GM19351 (cell line): ENCODE data around the gene ARPP19.
"Not testable (repeated sequence)": the region's sequence is repeated elsewhere in the genome, so short reads cannot be mapped to it uniquely, and the experiment has no call there.

ENCODE experiments used
- ATAC-seq: cut with Tn5 transposase; IDR thresholded peaks from one replicate; pipeline ENCODE4 v1.9.1; 2021; ENCODE audit warnings: mild to moderate bottlenecking, moderate library complexity; ENCODE audit not compliant: unreplicated experiment

ARPP19 gene

GRCh38 chr15:52551762-52552161 lies 17.1 kb downstream of the ARPP19 start:
- ATAC-seq: no peak

- ATAC-seq: not testable (repeated sequence)
Observed at GRCh38 chr15:52551186-52551585, 17.6 kb downstream of the ARPP19 start.

GRCh38 chr15:52546031-52546751 lies 22.6 kb downstream of the ARPP19 start:
- ATAC-seq: no peak

GRCh38 chr15:52540374-52541012 lies 28.3 kb downstream of the ARPP19 start:
- ATAC-seq: no peak

GRCh38 chr15:52537459-52537858 lies 31.4 kb downstream of the ARPP19 start:
- ATAC-seq: no peak

- ATAC-seq: no peak
Observed at GRCh38 chr15:52532427-52532826, 36.4 kb downstream of the ARPP19 start.

- ATAC-seq: no peak
Observed at GRCh38 chr15:52529940-52530339, 38.9 kb downstream of the ARPP19 start.

GRCh38 chr15:52529341-52529924 lies 39.4 kb downstream of the ARPP19 start:
- no peak for ATAC-seq

- ATAC-seq: peak; percentile 78
Observed at GRCh38 chr15:52528564-52529340, 40.1 kb downstream of the ARPP19 start, which contains the start of gene MYO5A. MYO5A (minus strand) TSS chr15:52528880; CDS start chr15:52528806, 74 bp downstream.

GRCh38 chr15:52527911-52528563 lies 40.8 kb downstream of the ARPP19 start:
- peak; percentile 17 for ATAC-seq

GRCh38 chr15:52527196-52527910 lies 41.5 kb downstream of the ARPP19 start:
- ATAC-seq: no peak

GRCh38 chr15:52524223-52525136 lies 44.4 kb downstream of the ARPP19 start:
- no peak for ATAC-seq

- ATAC-seq: no peak
Observed at GRCh38 chr15:52523647-52524046, 45.2 kb downstream of the ARPP19 start.

- no peak for ATAC-seq
Observed at GRCh38 chr15:52523192-52523591, 45.6 kb downstream of the ARPP19 start.

GRCh38 chr15:52521682-52522081 lies 47.1 kb downstream of the ARPP19 start:
- no peak for ATAC-seq

GRCh38 chr15:52520421-52520820 lies 48.4 kb downstream of the ARPP19 start:
- no peak for ATAC-seq

- no peak for ATAC-seq
Observed at GRCh38 chr15:52518487-52519371, 50.1 kb downstream of the ARPP19 start.

GRCh38 chr15:52517014-52517413 lies 51.8 kb downstream of the ARPP19 start:
- ATAC-seq: no peak
